Body of pancreas (tissue), 4 donors: ENCODE data around the gene SFT2D2. TPM values are rescaled to one million over a fixed set of nuclear protein-coding genes. Genes with fewer than 3 reads are reported as not detected.

Experiments
- ATAC-seq: fragments of 150-250 bp; one replicate; pipeline ENCODE4 v1.9.1; 2016
- DNase-seq, 4 donors: peaks; one replicate each; pipeline ENCODE4 v3.0.0-alpha.2; 2019
- H3K27ac ChIP-seq, 4 donors: fragments of 200-600 bp; sonication (generic); 1 replicate in 3 of 4; 2 replicates in 1 of 4; pipeline versions ENCODE4 v1.5.1 to v1.6.1; 2016 to 2019; ENCODE audit warnings: mild to moderate bottlenecking in 1 of 4, mixed read lengths in 1 of 4, moderate library complexity in 1 of 4
- H3K27me3 ChIP-seq, 2 donors: fragments of 200-600 bp; sonication (generic); one replicate each; pipeline ENCODE4 v1.6.0; 2016; ENCODE audit warnings: mild to moderate bottlenecking in 1 of 2
- H3K36me3 ChIP-seq, 2 donors: fragments of 200-600 bp; sonication (generic); replicated peaks in 1 of 2; 2 replicates each; pipeline ENCODE4 v1.5.1; 2016; ENCODE audit warnings: low read depth in 2 of 2; ENCODE audit not compliant: insufficient read depth in 1 of 2
- H3K4me1 ChIP-seq: fragments of 200-600 bp; sonication (generic); one replicate; pipeline ENCODE4 v1.6.0; 2016
- H3K4me3 ChIP-seq, 2 donors: fragments of 200-600 bp; sonication (generic); 1 replicate in 1 of 2; 2 replicates in 1 of 2; pipeline ENCODE4 v1.5.1; 2016 to 2019
- H3K9me3 ChIP-seq, 3 donors: fragments of 200-600 bp; sonication (generic); 1 replicate in 2 of 3; 2 replicates in 1 of 3; pipeline ENCODE4 v1.5.1; 2016
- POLR2A ChIP-seq, 3 donors: fragments of 450-650 bp; IDR thresholded peaks; one replicate each; pipeline ENCODE4 v1.6.1; 2016; ENCODE audit warnings: antibody characterized with exemption in 3 of 3, mild to moderate bottlenecking in 2 of 3
- WGBS, 2 donors: methylation state at CpG; one replicate each; pipeline ENCODE4 v1.1.5; 2017; 5-methylcytosine and 5-hydroxymethylcytosine counted together
- intact Hi-C: fragments of 100-400 bp; cut with DNase I; formaldehyde crosslinking; loops from one replicate; pipeline ENCODE4 v1.15.1; 2023
- total RNA-seq, 2 donors: library from RNA; depleted of rRNA; stranded (reverse); fragments of >200 nt; gene quantifications; one replicate each; pipeline ENCODE4 v1.1.0, GENCODE V29; 2016
- TF ChIP-seq, protein P1 (sequence below), 7 experiments: fragments of 450-650 bp in 4 of 7; fragments of 200-600 bp in 3 of 7; sonication (generic) in 3 of 7; IDR thresholded peaks; one replicate each; pipeline ENCODE4 v1.5.1; 2016 to 2019; ENCODE audit warnings: antibody characterized with exemption in 7 of 7

Gene SFT2D2
- total RNA-seq, 2 donors from 2014 or later: 13.8 to 19.5 TPM

DNA sequence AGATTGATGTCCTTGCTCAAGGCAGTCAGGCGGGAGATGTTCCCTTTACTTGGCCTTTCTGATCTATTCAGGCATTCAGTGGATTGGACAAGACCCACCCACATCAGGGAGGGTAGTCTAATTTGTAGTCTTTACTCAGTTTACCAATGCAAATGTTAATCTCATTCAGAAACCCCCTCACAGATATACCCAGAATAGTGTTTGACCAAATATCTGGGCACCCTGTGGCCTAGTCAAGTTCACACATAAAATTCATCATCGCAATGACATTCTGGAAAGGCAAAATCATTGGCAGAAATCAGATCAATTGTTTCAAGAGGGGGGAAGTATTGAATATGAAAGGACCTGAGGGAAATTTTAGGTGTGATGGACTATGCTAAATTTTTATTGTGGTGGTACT is 12.5 kb upstream of the SFT2D2 start:
- H3K4me3 ChIP-seq: no peak overlapping the region
- H3K9me3 ChIP-seq: no peaks in the 10 kb centered on the region
- no peak for DNase-seq
- WGBS, 2 donors: 92 to 100% methylated on average over 2 of the region's 2 CpGs
- no peak for TF ChIP-seq POLR2A (IDR thresholded peaks at IDR 0.05)
- TF ChIP-seq, protein P1, sequence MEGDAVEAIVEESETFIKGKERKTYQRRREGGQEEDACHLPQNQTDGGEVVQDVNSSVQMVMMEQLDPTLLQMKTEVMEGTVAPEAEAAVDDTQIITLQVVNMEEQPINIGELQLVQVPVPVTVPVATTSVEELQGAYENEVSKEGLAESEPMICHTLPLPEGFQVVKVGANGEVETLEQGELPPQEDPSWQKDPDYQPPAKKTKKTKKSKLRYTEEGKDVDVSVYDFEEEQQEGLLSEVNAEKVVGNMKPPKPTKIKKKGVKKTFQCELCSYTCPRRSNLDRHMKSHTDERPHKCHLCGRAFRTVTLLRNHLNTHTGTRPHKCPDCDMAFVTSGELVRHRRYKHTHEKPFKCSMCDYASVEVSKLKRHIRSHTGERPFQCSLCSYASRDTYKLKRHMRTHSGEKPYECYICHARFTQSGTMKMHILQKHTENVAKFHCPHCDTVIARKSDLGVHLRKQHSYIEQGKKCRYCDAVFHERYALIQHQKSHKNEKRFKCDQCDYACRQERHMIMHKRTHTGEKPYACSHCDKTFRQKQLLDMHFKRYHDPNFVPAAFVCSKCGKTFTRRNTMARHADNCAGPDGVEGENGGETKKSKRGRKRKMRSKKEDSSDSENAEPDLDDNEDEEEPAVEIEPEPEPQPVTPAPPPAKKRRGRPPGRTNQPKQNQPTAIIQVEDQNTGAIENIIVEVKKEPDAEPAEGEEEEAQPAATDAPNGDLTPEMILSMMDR (IDR thresholded peaks at IDR 0.05): no peak
- H3K36me3 ChIP-seq: no peaks in the 10 kb centered on the region
- ATAC-seq: no peak
- intact Hi-C loops: no loop called here
- H3K27me3 ChIP-seq: no peaks in the 10 kb centered on the region
- no peaks in the 10 kb centered on the region for H3K4me1 ChIP-seq
- no peak overlapping the region for H3K27ac ChIP-seq

DNA sequence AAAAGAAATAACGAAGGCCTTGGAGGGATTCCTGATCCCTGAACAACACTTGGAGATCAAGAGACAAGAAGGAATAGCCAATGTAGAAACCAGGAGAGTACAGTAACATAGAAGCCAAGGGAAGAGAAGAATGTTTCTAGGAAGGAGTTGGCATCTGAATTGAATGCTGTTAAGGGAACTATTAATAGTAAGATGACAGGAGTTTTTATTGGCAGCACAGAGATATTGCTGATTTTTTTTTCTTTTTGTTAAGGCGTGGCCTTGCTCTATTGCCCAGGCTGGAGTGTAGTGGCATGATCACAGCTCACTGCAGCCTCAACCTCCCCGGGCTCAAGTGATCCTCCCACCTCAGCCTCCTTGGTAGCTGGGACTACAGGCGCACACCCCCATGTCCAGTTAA is 9.6 kb upstream of the SFT2D2 start:
- ATAC-seq: no peak
- Histone ChIP-seq H3K27me3 (no peaks in the 10 kb centered on the region), H3K4me3 (no peak overlapping the region), H3K9me3 (no peaks in the 10 kb centered on the region), H3K4me1 (no peaks in the 10 kb centered on the region), H3K36me3 (no peaks in the 10 kb centered on the region), H3K27ac (no peak overlapping the region)
- WGBS, 2 donors: 88 to 91% methylated on average over 4 of the region's 4 CpGs
- intact Hi-C loops: no loop called here
- TF ChIP-seq POLR2A (IDR thresholded peaks at IDR 0.05): no peak
- TF ChIP-seq, protein P1 (IDR thresholded peaks at IDR 0.05): no peak
- DNase-seq: no peak

DNA sequence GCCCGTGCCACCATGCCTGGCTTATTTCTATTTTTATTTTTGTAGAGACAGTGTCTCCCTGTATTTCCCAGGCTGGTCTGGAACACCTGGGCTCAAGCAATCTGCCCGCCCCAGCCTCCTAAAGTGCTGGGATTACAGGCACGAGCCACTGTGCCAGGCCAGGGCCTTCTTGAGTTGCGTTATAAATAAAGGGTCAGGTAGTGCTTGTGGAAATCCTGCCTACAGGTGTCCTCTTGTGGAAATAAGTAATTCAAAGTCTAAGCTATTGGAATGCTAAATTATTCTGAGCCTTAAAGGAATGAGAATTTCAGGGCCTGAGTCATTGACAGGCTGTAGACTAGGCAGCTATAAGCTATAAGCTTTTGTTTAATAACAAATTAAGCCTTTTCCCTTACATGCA is 8.1 kb upstream of the SFT2D2 start:
- Histone ChIP-seq H3K9me3 (no peaks in the 10 kb centered on the region), H3K4me1 (no peaks in the 10 kb centered on the region), H3K27me3 (no peaks in the 10 kb centered on the region), H3K36me3 (no peaks in the 10 kb centered on the region), H3K27ac (no peak overlapping the region), H3K4me3 (no peak overlapping the region)
- ATAC-seq (no peak), DNase-seq (no peak)
- WGBS, 2 donors: 93% methylated on average over 4 of the region's 4 CpGs
- TF ChIP-seq, protein P1 (IDR thresholded peaks at IDR 0.05): no peak
- TF ChIP-seq POLR2A (IDR thresholded peaks at IDR 0.05): no peak
- intact Hi-C loops: no loop called here

DNA sequence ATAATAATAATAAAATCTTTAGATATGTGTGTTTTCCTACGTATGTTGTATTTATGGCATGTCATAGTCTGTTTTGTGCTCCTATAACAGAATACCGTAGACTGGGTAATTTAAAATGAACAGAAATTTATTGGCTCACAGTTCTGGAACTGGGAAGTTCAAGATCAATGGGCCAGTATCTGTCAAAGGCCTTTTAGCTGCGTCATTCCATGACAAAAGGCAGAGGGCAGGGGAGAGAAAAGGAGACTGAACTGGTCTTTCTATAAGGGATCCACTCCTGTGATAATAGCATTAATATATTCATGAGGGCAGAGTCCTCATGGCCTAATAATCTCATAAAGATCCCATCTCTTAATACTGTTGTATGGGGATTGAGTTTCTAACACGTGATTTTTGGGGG is 7.1 kb upstream of the SFT2D2 start:
- no peaks in the 10 kb centered on the region for H3K36me3 ChIP-seq
- ATAC-seq (no peak), DNase-seq (no peak)
- no peaks in the 10 kb centered on the region for H3K4me1 ChIP-seq
- WGBS, 2 donors: 71 to 75% methylated on average over 4 of the region's 4 CpGs
- no peaks in the 10 kb centered on the region for H3K27me3 ChIP-seq
- H3K9me3 ChIP-seq: no peaks in the 10 kb centered on the region
- no peak overlapping the region for H3K4me3 ChIP-seq
- intact Hi-C loops: no loop called here
- H3K27ac ChIP-seq: no peak overlapping the region
- TF ChIP-seq, protein P1 (IDR thresholded peaks at IDR 0.05): no peak
- no peak for TF ChIP-seq POLR2A (IDR thresholded peaks at IDR 0.05)

DNA sequence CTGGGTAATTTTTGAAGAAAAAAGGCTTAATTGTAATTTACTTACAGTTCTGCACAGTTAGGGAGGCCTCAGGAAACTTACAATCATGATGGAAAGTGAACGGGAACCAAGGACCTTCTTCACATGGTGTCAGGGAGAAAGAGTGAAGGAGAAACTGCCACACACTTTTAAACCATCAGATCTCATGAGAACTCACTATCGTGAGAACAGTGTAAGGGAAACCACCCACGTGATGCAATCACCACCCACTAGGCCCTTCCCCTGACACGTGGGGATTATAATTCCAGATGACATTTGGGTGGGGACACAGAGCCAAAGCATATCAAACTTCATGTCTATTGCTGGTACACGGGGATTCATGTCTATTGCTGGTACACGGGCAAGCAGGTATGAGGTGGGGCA is 5.3 kb upstream of the SFT2D2 start:
- no peak overlapping the region for H3K4me3 ChIP-seq
- 61 to 67% methylated on average over 6 of the region's 6 CpGs for WGBS, 2 donors

More for the DNA sequence above, 5.3 kb upstream of the SFT2D2 start:
- H3K9me3 ChIP-seq: no peaks in the 10 kb centered on the region
- no peak overlapping the region for H3K27ac ChIP-seq
- H3K27me3 ChIP-seq: no peaks in the 10 kb centered on the region
- H3K36me3 ChIP-seq: no peaks in the 10 kb centered on the region
- no peak for ATAC-seq
- peaks cover 7% of the 10 kb centered on the region for H3K4me1 ChIP-seq
- no peak for TF ChIP-seq POLR2A (IDR thresholded peaks at IDR 0.05)
- TF ChIP-seq, protein P1 (IDR thresholded peaks at IDR 0.05): no peak
- intact Hi-C loops: no loop called here
- DNase-seq: no peak
